SKM-1 (cell line): ENCODE data around the gene CAPZB.

ENCODE experiments used
- DNase-seq: peaks from one replicate; lab custom pipeline; 2025; ENCODE audit not compliant: unreplicated experiment; lab: John Stamatoyannopoulos, UW

Gene CAPZB

GRCh38 chr1:19390166-19390850 lies 95.0 kb downstream of the CAPZB start:
- no peak for DNase-seq

- no peak for DNase-seq
These were observed 96.4 kb downstream of the CAPZB start for GRCh38 chr1:19388980-19389379.

- DNase-seq: no peak
These were observed 98.3 kb downstream of the CAPZB start for GRCh38 chr1:19387045-19387467.

- no peak for DNase-seq
These were observed 99.3 kb downstream of the CAPZB start for GRCh38 chr1:19385869-19386591.

GRCh38 chr1:19385221-19385620 lies 100.1 kb downstream of the CAPZB start:
- DNase-seq: no peak

- DNase-seq: no peak
These were observed 100.6 kb downstream of the CAPZB start for GRCh38 chr1:19384772-19385187.

- DNase-seq: no peak
These were observed 101.2 kb downstream of the CAPZB start for GRCh38 chr1:19384113-19384512.

GRCh38 chr1:19382222-19382621 lies 103.1 kb downstream of the CAPZB start:
- DNase-seq: no peak

- no peak for DNase-seq
These were observed 104.1 kb downstream of the CAPZB start for GRCh38 chr1:19381261-19381660.

- DNase-seq: no peak
These were observed 107.3 kb downstream of the CAPZB start for GRCh38 chr1:19377812-19378718.

- no peak for DNase-seq
These were observed 108.6 kb downstream of the CAPZB start for GRCh38 chr1:19376428-19377372.

- no peak for DNase-seq
These were observed 109.5 kb downstream of the CAPZB start for GRCh38 chr1:19375631-19376400.

GRCh38 chr1:19374926-19375325 lies 110.4 kb downstream of the CAPZB start:
- DNase-seq: no peak

GRCh38 chr1:19374083-19374801 lies 111.1 kb downstream of the CAPZB start:
- DNase-seq: no peak

- DNase-seq: no peak
These were observed 111.9 kb downstream of the CAPZB start for GRCh38 chr1:19373211-19374082.

GRCh38 chr1:19372602-19373001 lies 112.7 kb downstream of the CAPZB start:
- DNase-seq: no peak

- DNase-seq: no peak
These were observed 113.2 kb downstream of the CAPZB start for GRCh38 chr1:19372136-19372514.
